ENCODE measurements around the gene GPAM. TPM values are rescaled to one million over a fixed set of nuclear protein-coding genes. Genes with fewer than 3 reads are reported as not detected.

Gene GPAM
- polyA plus RNA-seq, 3 donors, result 0.37 to 1.3 (median 0.59) TPM

GRCh38 chr10:112191791-112192190 is 8.2 kb upstream of the GPAM start:
- Mint-ChIP-seq H3K4me1 (no peaks in the 10 kb centered on the region), H3K4me3 (no peak overlapping the region), H3K9me3 (peaks cover 0 to 3% (median 2%) of the 10 kb centered on the region in 7 donors), H3K27me3 (ENCODE audit: low read depth in 3 of 3) (peaks cover 19 to 26% (median 21%) of the 10 kb centered on the region in 3 donors), H3K27ac (no peak overlapping the region), H3K36me3 (no peaks in the 10 kb centered on the region)
- Histone ChIP-seq H3K9me3 (replicated peaks in 1 of 2; ENCODE audit: control insufficient read depth in 1 of 2, insufficient read depth in 1 of 2, low read length in 2 of 2) (no peaks in the 10 kb centered on the region), H3K4me2 (replicated peaks; ENCODE audit: extremely low read depth, low read length, poor library complexity, severe bottlenecking) (no peak overlapping the region), H3K27ac (ENCODE audit: low read depth in 1 of 2, low read length in 2 of 2) (no peak overlapping the region), H3K9ac (ENCODE audit: insufficient read depth, low read length, poor library complexity, severe bottlenecking) (no peak overlapping the region), H3K4me1 (ENCODE audit: control insufficient read depth in 1 of 2, insufficient read depth in 2 of 2, low read length in 2 of 2) (no peaks in the 10 kb centered on the region), H4K20me1 (ENCODE audit: insufficient read depth, low read length) (no peaks in the 10 kb centered on the region), H3K79me2 (ENCODE audit: insufficient read depth, low read length) (no peaks in the 10 kb centered on the region), H3K36me3 (replicated peaks in 1 of 2; ENCODE audit: control insufficient read depth in 1 of 2, insufficient read depth in 2 of 2, low read length in 2 of 2) (no peaks in the 10 kb centered on the region), H2AFZ (ENCODE audit: insufficient read depth, low read depth, low read length, poor library complexity, severe bottlenecking) (no peak overlapping the region), H3K27me3 (ENCODE audit: control insufficient read depth in 2 of 2, insufficient read depth in 2 of 2, low read length in 2 of 2) (peaks cover 12 to 16% of the 10 kb centered on the region in 2 donors), H3K4me3 (replicated peaks in 1 of 3; ENCODE audit: low read depth in 2 of 3, low read length in 3 of 3) (no peak overlapping the region)
- no peak for TF ChIP-seq CTCF (IDR thresholded peaks at IDR 0.05)
- intact Hi-C loops (cut with micrococcal nuclease), result no loop called here
- WGBS (ENCODE audit: insufficient coverage), result 91% methylated on average over 4 of the region's 6 CpGs
- DNase-seq, result no peak

GRCh38 chr10:112191041-112191590 is 7.6 kb upstream of the GPAM start:
- H3K27me3 ChIP-seq (ENCODE audit: control insufficient read depth in 2 of 2, insufficient read depth in 2 of 2, low read length in 2 of 2), result peaks cover 10 to 16% of the 10 kb centered on the region in 2 donors
- no peak overlapping the region for H3K4me2 ChIP-seq (replicated peaks; ENCODE audit: extremely low read depth, low read length, poor library complexity, severe bottlenecking)
- peaks cover 0 to 6% (median 4%) of the 10 kb centered on the region in 7 donors for H3K9me3 Mint-ChIP-seq
- H3K4me3 ChIP-seq (replicated peaks in 1 of 3; ENCODE audit: low read depth in 2 of 3, low read length in 3 of 3), result no peak overlapping the region
- DNase-seq, result no peak
- H3K9me3 ChIP-seq (replicated peaks in 1 of 2; ENCODE audit: control insufficient read depth in 1 of 2, insufficient read depth in 1 of 2, low read length in 2 of 2), result peaks cover 0 to 4% of the 10 kb centered on the region in 2 donors
- H3K27ac ChIP-seq (ENCODE audit: low read depth in 1 of 2, low read length in 2 of 2), result no peak overlapping the region
- H3K27ac Mint-ChIP-seq, result no peak overlapping the region
- no peak overlapping the region for H3K4me3 Mint-ChIP-seq
- intact Hi-C loops (cut with micrococcal nuclease), result no loop called here
- no peak overlapping the region for H2AFZ ChIP-seq (ENCODE audit: insufficient read depth, low read depth, low read length, poor library complexity, severe bottlenecking)
- no peak overlapping the region for H3K9ac ChIP-seq (ENCODE audit: insufficient read depth, low read length, poor library complexity, severe bottlenecking)
- no peaks in the 10 kb centered on the region for H3K79me2 ChIP-seq (ENCODE audit: insufficient read depth, low read length)
- 70% methylated on average over 1 of the region's 4 CpGs for WGBS (ENCODE audit: insufficient coverage)
- peaks cover 19 to 30% (median 21%) of the 10 kb centered on the region in 3 donors for H3K27me3 Mint-ChIP-seq (ENCODE audit: low read depth in 3 of 3)
- H3K36me3 ChIP-seq (replicated peaks in 1 of 2; ENCODE audit: control insufficient read depth in 1 of 2, insufficient read depth in 2 of 2, low read length in 2 of 2), result no peaks in the 10 kb centered on the region
- H3K4me1 ChIP-seq (ENCODE audit: control insufficient read depth in 1 of 2, insufficient read depth in 2 of 2, low read length in 2 of 2), result no peaks in the 10 kb centered on the region
- TF ChIP-seq CTCF (IDR thresholded peaks at IDR 0.05), result no peak
- no peaks in the 10 kb centered on the region for H4K20me1 ChIP-seq (ENCODE audit: insufficient read depth, low read length)
- no peaks in the 10 kb centered on the region for H3K36me3 Mint-ChIP-seq
- no peaks in the 10 kb centered on the region for H3K4me1 Mint-ChIP-seq

Data from CD14-positive monocyte (primary cell).